SU-DHL-6 (cell line): ENCODE results near the gene MX1.

Experiments used
- CTCF ChIP-seq: fragments of 200-600 bp; sonication (generic); IDR thresholded peaks from one replicate; pipeline ENCODE4 v1.5.1; 2017; ENCODE audit warnings: antibody characterized with exemption, mild to moderate bottlenecking, low read length, moderate library complexity; ENCODE audit not compliant: insufficient read depth, poor library complexity, severe bottlenecking
- EZH2phosphoT487 ChIP-seq: fragments of 200-600 bp; sonication (generic), shearing (Covaris generic); conservative IDR thresholded peaks from 2 replicates; pipeline ENCODE4 v1.6.1; 2018; ENCODE audit warnings: mild to moderate bottlenecking, antibody characterized with exemption, low read length, moderate library complexity, mixed read lengths

- TF ChIP-seq CTCF, result no peak
- no peak for TF ChIP-seq EZH2phosphoT487
These were observed 23.8 kb upstream of the MX1 start for GRCh38 chr21:41402231-41402630.
